T-helper 2 cell treated with Interferon-gamma antibody and Interleukin-4, amounts not matched to agents 100 ng/mL and 5 ng/mL, for 36 hours (primary cell): ENCODE data around the gene CDH23. TPM values are rescaled to one million over a fixed set of nuclear protein-coding genes. Genes with fewer than 3 reads are reported as not detected.

Experiments
- intact Hi-C: fragments of 100-400 bp; cut with micrococcal nuclease; formaldehyde crosslinking; loops from one replicate; pipeline ENCODE4 v1.15.1; 2023
- total RNA-seq: library from RNA; stranded (reverse); gene quantifications from 2 replicates; pipeline ENCODE4 v1.2.3, GENCODE V29; 2022

The CDH23 gene
- total RNA-seq, 1 donor from 2014 or later, result 4.2 TPM

DNA sequence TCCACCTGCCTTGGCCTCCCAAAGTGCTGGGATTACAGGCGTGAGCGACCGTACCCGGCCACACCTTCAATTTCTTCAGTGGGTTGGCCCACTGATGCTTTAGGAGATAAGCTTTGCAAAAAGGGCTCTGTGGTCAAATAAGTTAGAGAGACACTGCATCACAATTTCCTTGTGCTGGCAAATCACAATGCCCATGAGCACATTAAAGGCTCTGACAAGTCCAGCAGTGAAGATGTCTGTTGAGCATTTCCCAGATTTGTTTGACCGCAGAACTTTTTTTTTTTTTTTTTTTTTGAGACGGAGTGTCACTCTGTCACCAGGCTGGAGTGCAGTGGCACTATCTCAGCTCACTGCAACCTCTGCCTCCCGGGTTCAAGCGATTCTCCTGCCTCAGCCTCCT, 203.5 kb downstream of the CDH23 start:
- intact Hi-C loops, result loop anchor here (10.0 kb wide), 1 partner anchor 215 kb away; no protein-coding TSS in a partner anchor

DNA sequence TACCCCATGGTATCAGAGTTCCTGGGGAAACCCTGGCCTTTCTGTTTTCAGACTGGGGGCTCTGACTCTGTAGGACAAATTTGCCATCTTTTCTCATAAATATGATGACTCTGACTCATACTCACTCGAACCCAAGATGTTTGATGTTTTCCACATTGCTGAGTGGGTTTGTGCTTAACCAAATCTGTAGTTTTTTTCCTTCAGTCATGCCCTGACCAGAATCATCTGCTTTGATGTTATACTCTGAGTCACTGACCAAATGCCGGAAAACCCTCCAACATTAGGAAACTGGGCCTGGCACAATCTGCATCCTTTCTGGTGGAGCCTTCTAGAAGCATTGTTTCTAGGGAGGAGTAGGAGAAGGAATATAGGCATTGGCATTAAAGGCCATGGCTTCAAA, 204.1 kb downstream of the CDH23 start:
- intact Hi-C loops, result loop anchor here (10.0 kb wide), 1 partner anchor 214 kb away; no protein-coding TSS in a partner anchor

DNA sequence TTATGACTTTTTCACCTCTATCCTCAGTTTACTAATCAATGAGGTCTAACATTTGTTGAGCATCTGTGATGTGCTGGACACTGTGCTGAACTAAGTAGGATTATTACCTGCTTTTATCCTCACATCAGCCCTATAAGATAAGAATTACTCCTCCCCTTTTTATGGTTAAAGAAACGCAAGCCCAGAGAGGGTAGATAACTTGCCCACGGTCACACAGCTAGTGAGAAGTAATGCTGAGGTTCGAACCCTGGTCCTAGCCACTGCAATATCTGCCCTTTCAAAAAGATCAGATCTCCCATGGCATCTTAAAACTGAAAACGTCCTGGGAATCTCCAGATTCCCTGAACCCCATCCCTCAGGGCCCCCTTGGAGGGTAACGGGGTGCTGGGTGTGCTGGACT, 204.6 kb downstream of the CDH23 start:
- intact Hi-C loops, result loop anchor here (10.0 kb wide), 1 partner anchor 214 kb away; no protein-coding TSS in a partner anchor

DNA sequence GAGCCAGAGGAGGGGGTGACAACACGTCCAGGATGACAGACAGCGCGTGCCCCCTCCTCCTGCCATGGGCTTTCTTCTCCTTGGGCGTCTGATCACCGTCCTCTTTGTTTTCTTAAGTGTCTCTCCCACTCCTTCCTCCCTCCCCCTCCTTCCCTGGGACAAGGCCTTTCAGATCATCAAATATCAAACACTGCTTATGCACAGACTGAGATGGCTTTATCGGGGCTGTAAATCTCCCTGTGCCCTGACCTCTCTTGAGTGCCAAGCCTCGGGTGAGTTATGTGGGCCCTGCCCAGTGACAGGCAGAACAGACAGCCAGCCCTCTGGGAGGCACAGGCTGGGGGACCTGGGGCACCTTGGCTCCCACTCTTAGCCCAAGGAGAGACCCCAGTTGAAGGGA, 206.4 kb downstream of the CDH23 start:
- intact Hi-C loops, result loop anchor here (10.0 kb wide), 1 partner anchor 212 kb away; no protein-coding TSS in a partner anchor

DNA sequence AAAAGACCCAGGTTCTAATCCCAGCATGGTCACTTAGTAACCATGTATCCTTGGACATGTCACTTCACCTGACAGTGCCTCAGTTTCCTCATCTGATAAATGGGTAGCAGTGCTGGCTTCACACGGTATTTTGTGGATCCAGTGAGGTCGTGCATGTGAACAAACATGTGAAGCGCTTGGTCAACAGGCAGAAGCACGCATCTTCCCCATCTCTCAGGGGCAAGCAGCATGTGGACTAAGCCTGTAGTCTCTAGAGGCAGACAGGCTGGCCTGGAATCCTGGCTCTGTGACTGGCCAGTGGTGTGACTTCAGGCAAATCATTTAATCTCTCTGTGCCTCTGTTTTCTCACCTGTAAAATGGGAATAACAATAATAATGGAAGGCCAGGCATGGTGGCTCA, 207.0 kb downstream of the CDH23 start:
- intact Hi-C loops, result loop anchor here (10.0 kb wide), 1 partner anchor 211 kb away; no protein-coding TSS in a partner anchor

DNA sequence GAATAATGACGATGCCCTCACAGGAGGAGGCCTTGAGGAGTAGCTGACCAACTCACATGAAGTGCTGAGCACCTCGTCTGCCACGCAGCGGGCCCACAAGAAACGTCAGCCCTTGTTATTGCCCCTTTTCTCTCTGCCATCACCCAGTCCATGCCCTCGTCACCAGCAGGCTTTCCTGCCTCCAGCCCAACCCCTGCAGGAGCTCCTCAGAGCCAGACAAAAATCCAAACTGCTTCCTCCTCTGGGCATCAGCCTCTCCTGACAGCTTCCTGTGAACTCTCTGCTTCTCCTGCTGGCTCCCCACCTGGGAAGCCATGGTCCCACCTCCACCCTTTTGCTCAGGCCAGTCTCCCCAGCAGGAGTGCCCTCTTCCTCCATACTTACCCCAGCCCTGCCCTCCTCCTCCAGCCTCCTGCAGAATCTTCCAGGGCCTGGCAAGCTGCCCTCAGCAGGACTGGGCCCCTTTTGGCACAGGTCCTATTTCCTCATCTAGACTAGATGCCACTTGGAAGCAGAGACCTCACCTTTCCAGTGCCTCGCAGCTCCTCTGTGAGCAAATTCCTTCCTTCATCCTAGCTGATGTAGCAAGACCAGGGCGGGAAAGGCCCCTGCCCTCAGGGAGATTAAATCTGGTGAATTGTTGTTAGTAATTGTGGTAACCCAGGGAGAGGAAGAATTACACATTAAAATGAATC, 207.8 kb downstream of the CDH23 start:
- intact Hi-C loops, result loop anchor here (10.0 kb wide), 1 partner anchor 210 kb away; no protein-coding TSS in a partner anchor

DNA sequence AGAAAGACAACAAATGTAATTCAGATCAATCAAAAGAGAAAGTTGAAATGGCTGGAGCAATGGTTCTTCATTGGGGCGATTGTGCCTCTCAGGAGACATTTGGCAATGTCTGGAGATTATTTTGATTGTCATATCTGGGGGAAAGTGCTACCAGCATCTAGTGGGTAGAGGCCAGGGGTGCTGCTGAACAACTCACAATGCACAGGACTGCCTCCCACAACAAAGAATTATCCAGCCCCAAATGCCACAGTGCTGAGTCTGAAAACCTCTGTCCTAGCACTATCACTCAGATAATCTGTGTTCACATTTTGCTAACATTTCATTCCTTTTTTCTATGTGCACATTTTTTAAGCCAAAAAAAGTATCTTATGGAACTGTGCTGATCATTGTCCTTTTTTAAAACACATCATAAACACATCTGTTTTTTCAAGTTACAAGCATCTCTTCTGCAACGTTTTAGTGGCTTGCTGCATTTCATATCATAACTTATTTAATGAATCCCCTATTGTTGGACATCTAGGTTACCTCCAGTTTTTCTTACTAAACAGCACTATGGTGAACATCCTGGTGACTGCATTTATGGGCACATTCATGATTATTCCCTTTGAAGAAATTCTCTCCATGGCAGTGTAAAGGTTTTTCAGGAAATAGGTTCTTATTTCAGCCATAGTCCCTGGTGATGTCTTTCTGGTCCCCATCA, 208.7 kb downstream of the CDH23 start:
- intact Hi-C loops, result loop anchor here (10.0 kb wide), 1 partner anchor 209 kb away; no protein-coding TSS in a partner anchor

DNA sequence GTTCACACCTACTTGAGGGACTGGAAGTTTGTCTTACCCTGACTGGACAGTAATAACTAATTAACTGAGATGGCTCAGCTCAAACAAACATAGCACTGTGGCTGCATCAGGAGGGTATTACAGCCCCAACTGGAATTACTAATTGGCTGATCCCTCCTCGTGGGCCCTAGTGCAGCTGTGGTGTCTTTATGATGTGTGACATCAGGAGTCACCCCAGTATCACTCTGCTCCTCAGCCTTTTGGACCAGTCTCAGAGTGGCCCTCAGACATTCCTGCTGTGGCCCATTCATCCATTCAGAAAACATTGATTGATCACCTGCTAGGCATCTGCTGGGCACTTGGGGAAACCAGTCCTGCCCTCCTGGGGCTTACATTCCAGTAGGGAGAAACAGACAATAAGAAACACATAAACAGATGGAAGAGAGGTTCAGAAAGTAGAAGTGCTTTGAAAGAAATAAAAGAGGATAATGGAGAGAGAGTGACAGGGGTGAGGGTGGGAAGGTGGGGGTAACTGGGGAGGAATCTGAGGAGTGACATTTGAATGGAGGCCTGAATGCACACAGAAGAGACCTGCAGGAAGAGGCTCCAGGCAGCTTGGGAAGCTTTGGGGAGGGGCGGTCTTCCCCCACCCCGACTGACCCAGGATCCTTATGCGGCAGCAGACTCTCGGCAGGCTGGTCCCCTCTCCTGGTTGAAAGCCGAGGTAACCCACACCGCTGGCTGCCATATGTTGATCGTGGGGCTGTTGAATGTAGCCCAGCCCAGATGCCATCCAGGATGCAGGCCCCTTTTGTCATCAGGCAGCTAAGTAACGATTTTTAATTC, 209.7 kb downstream of the CDH23 start:
- intact Hi-C loops, result loop anchor here (10.0 kb wide), 1 partner anchor 208 kb away; no protein-coding TSS in a partner anchor

DNA sequence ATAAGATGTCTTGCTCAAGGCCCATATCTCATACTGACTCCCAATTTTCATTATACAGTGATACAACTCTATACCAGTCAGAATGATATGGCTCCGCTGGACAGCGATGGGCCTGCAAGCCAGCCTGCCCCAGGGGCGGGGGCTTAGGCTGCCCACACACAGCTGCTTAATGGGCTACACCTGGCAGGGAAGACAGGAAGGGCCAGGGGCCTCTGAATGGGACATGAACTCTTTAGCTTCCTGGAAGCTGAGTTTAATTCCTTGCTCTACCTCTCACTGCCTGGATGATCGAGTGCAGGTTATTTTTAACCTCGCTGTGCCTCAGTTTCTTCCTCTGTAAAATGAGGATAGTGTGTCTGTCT, 210.3 kb downstream of the CDH23 start:
- intact Hi-C loops, result loop anchor here (10.0 kb wide), 1 partner anchor 208 kb away; no protein-coding TSS in a partner anchor

DNA sequence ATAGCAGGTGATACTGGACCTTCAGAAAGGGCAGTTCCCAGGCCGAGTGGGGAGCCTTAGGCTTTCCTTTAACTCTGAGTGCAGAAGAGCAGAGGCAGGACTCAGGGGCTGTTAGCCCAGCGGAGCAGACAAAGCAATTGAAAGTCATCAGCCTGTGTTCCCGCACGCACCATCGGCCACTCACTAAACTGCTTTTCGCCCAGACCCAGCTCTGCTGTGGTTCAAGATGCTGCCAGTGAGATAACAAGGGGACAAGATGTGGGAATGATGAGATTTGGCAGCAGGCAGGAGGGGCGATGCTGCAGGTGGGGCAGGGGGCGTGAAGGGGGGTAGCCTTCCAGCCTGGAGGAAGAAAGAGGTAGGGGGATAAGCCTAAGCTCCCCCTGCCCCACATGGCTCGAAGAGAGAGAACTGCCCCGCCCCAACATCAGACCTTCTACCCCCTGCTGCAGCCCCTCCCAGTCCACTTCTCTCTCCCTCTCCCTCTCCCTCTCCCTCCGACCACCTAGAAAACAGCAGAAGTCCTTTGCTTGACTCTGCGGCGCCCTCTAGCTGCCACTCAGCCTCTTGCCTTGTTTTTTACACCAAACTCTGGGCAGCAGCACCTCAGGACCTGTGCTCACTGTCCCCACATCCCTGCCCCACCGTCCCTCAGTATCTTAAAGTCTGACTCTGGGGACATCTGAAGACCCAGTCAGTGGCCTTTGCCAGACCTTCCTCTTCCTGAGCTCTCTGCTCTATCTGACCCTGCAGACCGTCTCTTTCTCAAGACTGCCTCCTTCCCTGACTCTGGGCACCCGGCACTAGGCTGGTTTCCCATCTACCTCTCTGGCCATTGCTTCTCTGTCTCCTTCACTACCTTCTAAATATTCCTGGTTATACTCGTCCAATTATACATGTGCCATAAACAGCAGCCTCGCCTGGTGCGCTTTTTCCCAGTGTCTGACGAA, 212.4 kb downstream of the CDH23 start:
- intact Hi-C loops, result loop anchor here (1.0 to 10.0 kb wide), 2 partner anchors 206 to 295 kb away; no protein-coding TSS in a partner anchor

DNA sequence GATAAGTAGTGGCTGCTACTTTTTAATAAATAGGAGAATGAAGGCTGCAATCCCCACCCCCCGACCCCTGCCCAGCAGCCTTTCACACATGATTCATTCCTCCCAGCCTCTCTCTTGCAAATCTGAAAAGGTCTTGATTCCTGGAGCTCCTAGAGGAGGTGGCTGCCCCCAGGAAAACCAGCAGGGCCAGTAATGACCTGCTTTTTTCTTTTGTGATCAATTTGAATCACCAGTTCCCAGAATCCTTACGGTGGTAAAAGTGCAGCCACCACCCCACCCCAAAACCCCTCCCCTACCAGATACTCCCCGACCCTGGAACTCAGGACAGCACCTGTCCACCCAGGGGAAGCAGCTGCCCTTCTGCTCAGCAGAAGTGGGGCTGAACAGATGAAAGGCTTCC, 213.9 kb downstream of the CDH23 start:
- intact Hi-C loops, result no loop called here

DNA sequence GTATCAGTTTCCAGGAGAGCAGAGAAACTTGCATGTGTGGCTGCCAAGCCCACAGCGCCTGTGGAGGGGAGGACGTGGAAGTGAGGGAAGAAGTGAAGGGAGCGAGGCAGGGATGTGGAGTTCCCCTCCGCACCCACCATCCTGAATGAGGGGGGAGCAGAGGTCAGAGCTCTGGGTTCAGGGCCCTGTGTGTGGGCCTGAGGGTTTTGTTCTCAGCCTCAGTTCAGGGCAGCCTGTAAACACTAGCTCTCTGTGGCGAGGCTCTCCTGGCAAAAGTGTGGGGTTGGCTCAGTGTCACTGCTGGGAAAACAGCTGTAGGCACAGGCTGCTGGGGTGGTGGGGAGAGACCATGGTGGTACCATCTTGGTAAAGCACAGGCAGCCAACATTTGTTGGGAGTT, 214.4 kb downstream of the CDH23 start:
- intact Hi-C loops, result no loop called here

DNA sequence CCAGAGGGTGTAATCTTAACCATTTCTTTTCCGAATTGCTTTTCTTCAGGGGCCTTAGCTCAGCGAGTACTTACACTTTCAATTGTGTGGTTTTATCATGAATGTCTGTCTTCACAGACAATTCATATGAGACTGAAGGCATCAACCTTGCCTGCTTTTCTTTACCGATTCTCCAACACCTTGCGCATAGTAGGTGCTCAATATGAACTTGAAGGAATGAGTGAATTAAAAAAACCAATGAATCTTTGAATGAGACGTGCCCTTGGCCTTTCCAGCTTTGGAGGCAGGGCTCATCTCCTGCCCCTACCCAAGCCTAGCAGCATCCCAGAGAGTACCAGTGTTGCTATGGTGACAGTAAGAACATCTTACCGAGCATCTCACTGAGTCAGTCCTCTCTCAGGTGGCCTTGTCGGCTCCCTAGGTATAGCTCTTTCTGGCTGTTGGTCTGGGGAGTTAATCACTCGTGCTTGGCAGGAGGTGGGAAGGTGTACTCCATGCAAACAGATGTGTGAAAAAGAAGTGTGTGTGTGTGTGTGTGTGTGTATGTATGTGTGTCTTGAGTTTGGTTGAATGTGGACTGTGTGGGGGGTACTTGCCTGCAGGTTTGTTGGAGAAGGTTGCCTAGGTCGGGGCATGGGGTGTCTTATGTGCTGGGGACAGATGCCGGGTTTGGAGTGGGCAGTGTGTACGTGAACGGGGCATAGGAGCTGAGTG, 215.1 kb downstream of the CDH23 start:
- intact Hi-C loops, result no loop called here

DNA sequence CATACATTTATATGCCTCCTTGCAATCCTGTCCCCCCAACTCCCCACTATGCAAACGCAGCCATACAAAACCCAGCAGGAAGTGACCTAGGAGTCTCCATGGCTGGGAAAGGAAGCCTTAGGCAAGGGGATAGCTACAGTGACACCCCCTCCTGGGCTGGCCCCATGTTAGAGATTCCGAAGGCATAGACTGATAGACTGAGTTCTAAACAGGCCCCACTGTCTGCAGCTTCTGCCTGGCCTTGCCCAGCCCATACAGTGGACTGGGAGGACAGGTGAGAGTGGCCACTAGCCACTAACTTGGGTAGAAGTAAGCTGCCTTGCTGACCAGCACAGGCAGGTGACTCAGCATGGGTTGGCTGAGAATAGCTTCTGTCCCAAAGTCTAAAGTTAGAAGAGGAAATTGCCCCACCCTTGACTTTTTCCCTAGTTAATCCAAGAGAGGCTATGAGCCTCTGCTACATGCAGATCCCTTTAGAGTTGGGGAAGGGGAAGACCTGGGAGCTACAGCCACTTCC, 216.6 kb downstream of the CDH23 start:
- intact Hi-C loops, result no loop called here

DNA sequence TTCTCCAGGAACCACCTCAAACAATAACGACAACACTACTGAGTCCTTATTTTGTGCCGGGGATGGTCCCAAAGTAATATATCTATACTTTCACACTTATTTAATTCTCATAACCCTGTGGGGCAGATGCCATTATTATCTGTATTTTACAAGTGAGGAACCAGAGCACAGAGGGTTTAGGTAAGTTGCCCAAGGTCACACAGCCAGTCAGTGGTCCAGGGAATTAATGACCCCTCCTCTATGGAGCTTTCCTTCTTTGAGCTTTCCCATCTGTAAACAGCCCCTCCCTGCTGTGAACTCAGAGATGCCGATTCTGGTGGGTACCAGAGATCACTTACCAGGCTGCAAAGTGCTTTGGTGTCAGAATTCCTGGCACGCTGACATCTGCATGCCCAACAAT, 217.2 kb downstream of the CDH23 start:
- intact Hi-C loops, result no loop called here

DNA sequence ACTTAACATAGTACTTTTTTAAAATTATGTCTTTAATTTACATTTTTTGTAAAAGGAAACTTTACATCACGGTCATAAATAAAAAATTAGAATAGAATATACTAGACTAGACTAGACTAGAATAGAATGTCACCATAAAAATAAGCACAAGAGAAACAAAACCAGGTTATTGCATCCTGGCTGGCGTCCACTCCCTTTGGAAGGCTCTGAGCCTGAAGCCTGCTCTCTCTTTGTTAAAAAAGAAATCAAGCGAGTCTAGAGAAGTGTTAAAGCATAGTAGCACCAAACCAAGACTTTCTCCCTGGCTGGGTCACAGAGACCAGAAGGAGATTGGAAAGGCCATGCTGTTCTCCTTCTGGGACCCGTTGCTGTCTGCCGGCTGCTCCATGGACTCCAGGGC, 218.2 kb downstream of the CDH23 start:
- intact Hi-C loops, result no loop called here

DNA sequence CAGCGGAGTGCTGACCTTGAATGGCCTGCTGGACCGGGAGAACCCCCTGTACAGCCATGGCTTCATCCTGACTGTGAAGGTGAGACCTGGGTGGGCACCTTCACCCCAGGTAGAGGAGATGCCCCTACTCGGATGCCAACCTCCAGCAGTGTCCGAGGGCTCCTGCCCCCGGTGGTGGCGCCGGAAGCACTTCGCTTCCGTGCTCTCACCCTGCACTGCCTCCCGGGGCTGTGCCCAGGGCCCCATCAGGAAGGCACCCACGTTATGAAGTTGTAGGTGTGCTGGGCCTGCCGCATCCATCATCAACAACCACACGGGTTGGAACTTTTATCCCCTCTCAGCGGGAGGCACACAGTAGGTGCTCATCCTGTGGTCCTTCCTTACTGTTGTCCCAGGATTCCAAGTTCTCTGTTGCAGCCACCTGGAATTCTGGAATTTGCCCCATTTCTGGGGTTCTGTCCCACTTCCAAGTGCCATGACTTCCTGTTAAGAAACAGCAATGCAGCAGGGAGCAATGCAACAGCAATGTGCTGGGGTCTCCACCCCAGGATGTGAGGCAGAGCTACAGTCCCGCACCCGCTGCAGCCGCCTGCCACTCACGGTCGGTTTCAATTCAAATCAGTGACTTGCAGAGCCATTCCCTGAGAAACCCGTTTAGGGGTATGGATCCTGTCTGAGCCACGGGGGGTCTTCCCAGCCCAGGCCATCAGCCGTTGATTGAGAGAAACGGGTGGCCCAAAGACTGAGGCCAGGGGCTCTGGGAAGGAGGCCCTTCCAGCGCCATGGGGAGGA, 219.0 kb downstream of the CDH23 start:
- intact Hi-C loops, result no loop called here

DNA sequence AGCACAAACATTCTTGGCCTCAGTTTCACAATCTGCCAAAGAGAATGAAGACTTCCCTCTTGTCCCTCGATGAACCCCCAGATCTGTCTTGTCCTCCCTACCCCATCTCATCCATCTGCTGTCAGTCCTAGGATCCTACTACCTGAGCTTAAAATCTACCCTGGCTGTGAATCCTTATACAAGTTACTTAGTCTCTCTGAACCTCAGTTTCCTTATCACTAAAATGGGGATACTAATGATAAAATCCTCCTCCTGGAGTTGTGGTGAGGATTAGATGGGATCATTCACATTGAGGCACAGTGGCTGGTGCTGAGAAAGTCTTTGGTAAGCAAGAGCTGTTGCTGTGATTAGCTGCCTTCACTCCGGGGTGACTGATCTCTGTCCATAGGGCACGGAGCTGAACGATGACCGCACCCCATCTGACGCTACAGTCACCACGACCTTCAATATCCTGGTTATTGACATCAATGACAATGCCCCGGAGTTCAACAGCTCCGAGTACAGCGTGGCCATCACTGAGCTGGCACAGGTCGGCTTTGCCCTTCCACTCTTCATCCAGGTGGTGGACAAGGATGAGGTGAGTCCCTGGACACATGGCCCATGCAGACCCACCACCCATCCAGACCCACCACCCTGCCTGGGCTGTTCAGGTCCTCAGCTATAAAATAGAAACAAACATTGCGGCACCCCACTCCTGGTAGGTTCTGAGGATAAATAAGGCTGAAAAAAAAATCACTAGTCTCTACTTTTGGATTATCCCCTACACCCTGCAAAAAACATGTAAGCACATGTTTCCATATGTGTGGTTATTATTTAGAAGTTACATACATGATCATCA, 220.3 kb downstream of the CDH23 start:
- intact Hi-C loops, result no loop called here
